SK-N-SH (cell line): ENCODE measurements around the gene TOP3A. TPM values are rescaled to one million over a fixed set of nuclear protein-coding genes. Genes with fewer than 3 reads are reported as not detected.

ENCODE experiments used
- CTCF ChIA-PET: fragments of 300-600, 350-600 bp; formaldehyde crosslinking; extraction: SDS; loops from one replicate; lab custom pipeline; 2021; lab: Yijun Ruan, JAX
- POLR2A ChIA-PET: fragments of 350-600 bp; sonication (Branson Sonifier 250); formaldehyde crosslinking; extraction: SDS; loops from one replicate; lab custom pipeline; 2020; ENCODE audit warnings: antibody characterized with exemption, inconsistent platforms; lab: Yijun Ruan, JAX
- DNase-seq: peaks from one replicate; pipeline ENCODE4 v3.0.0; 2012
- H2AFZ ChIP-seq: fragments of 200-600 bp; sonication (generic); 2 replicates; pipeline ENCODE4 v1.8.1; 2016; ENCODE audit warnings: antibody characterized with exemption, mild to moderate bottlenecking, low read depth
- H3F3A ChIP-seq: fragments of 200-600 bp; sonication (generic); replicated peaks from 2 replicates; pipeline ENCODE3; 2016; ENCODE audit warnings: antibody characterized with exemption, mild to moderate bottlenecking; ENCODE audit not compliant: insufficient read depth
- H3K27ac ChIP-seq, 2 experiments: fragments of 200-500 bp in 1 of 2; fragments of 200-600 bp in 1 of 2; sonication (Bioruptor generic) in 1 of 2; sonication (generic), shearing (Covaris generic) in 1 of 2; 2 replicates each; pipeline versions ENCODE4 v1.5.1 to v1.6.1; 2014 to 2016; ENCODE audit warnings: low read depth in 2 of 2, inconsistent platforms in 1 of 2, low read length in 1 of 2, mild to moderate bottlenecking in 1 of 2, mixed read lengths in 1 of 2
- H3K27me3 ChIP-seq: fragments of 200-600 bp; sonication (generic), shearing (Covaris generic); 2 replicates; pipeline ENCODE4 v1.6.1; 2016; ENCODE audit warnings: mixed run types; ENCODE audit not compliant: insufficient read depth
- H3K36me3 ChIP-seq, 2 experiments: fragments of 200-500 bp in 1 of 2; fragments of 200-600 bp in 1 of 2; sonication (Bioruptor generic) in 1 of 2; sonication (generic) in 1 of 2; replicated peaks in 1 of 2; 2 replicates each; pipeline versions ENCODE3 to v1.5.1; 2014 to 2016; ENCODE audit warnings: low read length in 1 of 2, mild to moderate bottlenecking in 1 of 2; ENCODE audit not compliant: insufficient read depth in 2 of 2, control insufficient read depth in 1 of 2
- H3K4me1 ChIP-seq, 2 experiments: fragments of 200-500 bp in 1 of 2; fragments of 200-600 bp in 1 of 2; sonication (Bioruptor generic) in 1 of 2; sonication (generic), shearing (Covaris generic) in 1 of 2; 2 replicates each; pipeline versions ENCODE4 v1.5.1 to v1.6.1; 2014 to 2016; ENCODE audit warnings: low read depth in 1 of 2, low read length in 1 of 2, mixed run types in 1 of 2; ENCODE audit not compliant: insufficient read depth in 2 of 2, control insufficient read depth in 1 of 2
- H3K4me2 ChIP-seq: fragments of 200-600 bp; sonication (generic), shearing (Covaris generic); 2 replicates; pipeline ENCODE4 v1.6.1; 2017; ENCODE audit warnings: mixed run types
- H3K4me3 ChIP-seq, 2 experiments: fragments of 200-500 bp in 1 of 2; fragments of 200-600 bp in 1 of 2; sonication (Bioruptor generic) in 1 of 2; sonication (generic), shearing (Covaris generic) in 1 of 2; 2 replicates each; pipeline versions ENCODE4 v1.5.1 to v1.8.1; 2014 to 2016; ENCODE audit warnings: low read depth in 2 of 2, inconsistent platforms in 1 of 2, low read length in 1 of 2, mild to moderate bottlenecking in 1 of 2, mixed read lengths in 1 of 2, moderate library complexity in 1 of 2
- H3K79me2 ChIP-seq: fragments of 200-600 bp; sonication (generic); 2 replicates; pipeline ENCODE4 v1.8.1; 2017; ENCODE audit warnings: mild to moderate bottlenecking; ENCODE audit not compliant: insufficient read depth
- H3K9ac ChIP-seq: fragments of 200-600 bp; sonication (generic); 2 replicates; pipeline ENCODE4 v1.6.1; 2017; ENCODE audit warnings: mixed run types
- H3K9me2 ChIP-seq: fragments of 200-600 bp; sonication (generic); 2 replicates; pipeline ENCODE4 v1.6.1; 2017; ENCODE audit warnings: mixed run types
- H3K9me3 ChIP-seq: fragments of 200-600 bp; sonication (generic); 2 replicates; pipeline ENCODE4 v1.6.1; 2017; ENCODE audit warnings: mixed run types, mild to moderate bottlenecking, moderate library complexity
- H4K20me1 ChIP-seq: fragments of 200-600 bp; sonication (generic); 2 replicates; pipeline ENCODE4 v1.6.1; 2017; ENCODE audit warnings: mild to moderate bottlenecking, mixed run types; ENCODE audit not compliant: insufficient read depth
- ELF1 ChIP-seq: IDR thresholded peaks from 2 replicates; pipeline ENCODE4 v1.4.0; 2012
- EP300 ChIP-seq, 2 experiments: IDR thresholded peaks; 2 replicates each; pipeline versions ENCODE4 v1.4.0 to v1.6.1; 2012; ENCODE audit warnings: borderline replicate concordance in 1 of 2, low read depth in 1 of 2, low read length in 1 of 2
- EZH2phosphoT487 ChIP-seq: fragments of 200-600 bp; sonication (generic); IDR thresholded peaks from 2 replicates; pipeline ENCODE4 v1.6.1; 2017; ENCODE audit warnings: low read depth, mixed run types, mild to moderate bottlenecking, antibody characterized with exemption, moderate library complexity, borderline replicate concordance
- FOXJ3 ChIP-seq: sonication (generic); formaldehyde crosslinking; IDR thresholded peaks from 2 replicates; pipeline ENCODE4 v1.5.1; 2020; ENCODE audit warnings: mild to moderate bottlenecking, missing genetic modification reagents
- FOXM1 ChIP-seq: IDR thresholded peaks from 2 replicates; pipeline ENCODE4 v1.4.0; 2012; ENCODE audit warnings: low read depth, mild to moderate bottlenecking
- GABPA ChIP-seq: IDR thresholded peaks from 2 replicates; pipeline ENCODE4 v1.4.0; 2012; ENCODE audit warnings: low read depth, mild to moderate bottlenecking
- MEF2A ChIP-seq: IDR thresholded peaks from 2 replicates; pipeline ENCODE4 v1.4.0; 2012; ENCODE audit warnings: low read depth, borderline replicate concordance
- NRF1 ChIP-seq: IDR thresholded peaks from 2 replicates; pipeline ENCODE4 v1.6.1; 2012; ENCODE audit warnings: low read depth, mild to moderate bottlenecking, low read length
- RAD21 ChIP-seq: IDR thresholded peaks from 2 replicates; pipeline ENCODE4 v1.6.1; 2012; ENCODE audit warnings: mild to moderate bottlenecking, low read length
- RFX5 ChIP-seq: IDR thresholded peaks from 2 replicates; pipeline ENCODE4 v1.6.1; 2012; ENCODE audit warnings: mild to moderate bottlenecking, improper control_type of control experiment, low read length
- RXRA ChIP-seq: IDR thresholded peaks from 2 replicates; pipeline ENCODE4 v1.4.0; 2012; ENCODE audit warnings: low read depth, mild to moderate bottlenecking, borderline replicate concordance
- SMC3 ChIP-seq: IDR thresholded peaks from 2 replicates; pipeline ENCODE4 v1.6.1; 2012; ENCODE audit warnings: low read depth, low read length, improper control_type of control experiment
- TCF12 ChIP-seq: IDR thresholded peaks from 2 replicates; pipeline ENCODE4 v1.4.0; 2012
- USF1 ChIP-seq: IDR thresholded peaks from 2 replicates; pipeline ENCODE4 v1.4.0; 2012; ENCODE audit warnings: low read depth, borderline replicate concordance
- YY1 ChIP-seq: IDR thresholded peaks from 2 replicates; pipeline ENCODE4 v1.4.0; 2012; ENCODE audit warnings: low read depth, mild to moderate bottlenecking
- WGBS: methylation state at CpG from one replicate; pipeline ENCODE4 v1.1.6; 2017; ENCODE audit warnings: low lambda C conversion rate; 5-methylcytosine and 5-hydroxymethylcytosine counted together
- polyA plus RNA-seq, 3 experiments: library from polyadenylated mRNA; depleted of rRNA; stranded (reverse); fragments of >200 nt; gene quantifications; 2 replicates each; pipeline ENCODE4 v1.2.3, GENCODE V29; 2012
- TF ChIP-seq, protein P1 (sequence below): fragments of 200-600 bp; sonication (generic); IDR thresholded peaks from 2 replicates; pipeline ENCODE4 v1.6.1; 2017; ENCODE audit warnings: antibody characterized with exemption, mild to moderate bottlenecking, moderate library complexity
- TF ChIP-seq, protein P2 (sequence below): IDR thresholded peaks from 2 replicates; pipeline ENCODE4; 2012
- TF ChIP-seq, protein P3 (sequence below): fragments of 150-350 bp; IDR thresholded peaks from 2 replicates; pipeline ENCODE4 v1.6.1; 2017; ENCODE audit warnings: antibody characterized with exemption, low read length, low read depth, borderline replicate concordance
- TF ChIP-seq, protein P4 (sequence below): IDR thresholded peaks from 2 replicates; pipeline ENCODE4 v1.4.0; 2012; ENCODE audit warnings: low read depth, borderline replicate concordance

Gene TOP3A
- polyA plus RNA-seq, 1 of the 3 experiments (the other 2 are of a cell fraction): 14.7 TPM

DNA sequence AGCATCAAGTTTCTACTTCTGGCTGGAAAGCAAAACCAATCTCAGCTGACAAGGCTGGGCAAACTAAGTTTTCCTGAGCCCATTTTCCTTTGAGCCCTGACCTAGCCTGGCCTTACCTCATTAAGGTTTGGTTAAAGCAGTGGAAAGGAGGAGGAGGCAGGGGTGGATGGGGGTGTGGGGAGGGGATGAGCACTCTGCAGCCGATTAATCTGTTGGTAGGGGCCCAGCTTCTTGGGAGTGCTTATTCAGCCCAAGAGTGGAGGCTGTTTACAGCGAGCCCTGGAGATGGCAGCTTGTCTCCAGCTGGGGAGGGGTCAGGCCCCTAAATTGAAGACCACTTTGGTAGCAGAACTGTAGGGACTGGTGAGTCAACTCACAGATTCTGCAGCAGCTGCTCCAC lies 12.3 kb upstream of the TOP3A start:
- no peaks in the 10 kb centered on the region for H3K9me2 ChIP-seq
- peaks cover 15% of the 10 kb centered on the region for H3K79me2 ChIP-seq
- no peak overlapping the region for H3K9ac ChIP-seq
- H3K4me1 ChIP-seq: no peaks in the 10 kb centered on the region
- ChIA-PET CTCF (no interaction called here), POLR2A (no interaction called here)
- H3K27ac ChIP-seq: no peak overlapping the region
- no peaks in the 10 kb centered on the region for H3K27me3 ChIP-seq
- peaks cover 12 to 69% of the 10 kb centered on the region in 2 experiments for H3K36me3 ChIP-seq
- 0 out of 2 replicates have a peak, but pooled peaks cover 5% of the 10 kb centered on the region for H4K20me1 ChIP-seq
- no peak overlapping the region for H3K4me3 ChIP-seq
- no peak for TF ChIP-seq TCF12
- no peak for TF ChIP-seq FOXM1
- TF ChIP-seq EP300 (IDR thresholded peaks at IDR 0.05; ENCODE audit: borderline replicate concordance in 1 of 2, low read depth in 1 of 2, low read length in 1 of 2): no peak
- TF ChIP-seq, protein P1, sequence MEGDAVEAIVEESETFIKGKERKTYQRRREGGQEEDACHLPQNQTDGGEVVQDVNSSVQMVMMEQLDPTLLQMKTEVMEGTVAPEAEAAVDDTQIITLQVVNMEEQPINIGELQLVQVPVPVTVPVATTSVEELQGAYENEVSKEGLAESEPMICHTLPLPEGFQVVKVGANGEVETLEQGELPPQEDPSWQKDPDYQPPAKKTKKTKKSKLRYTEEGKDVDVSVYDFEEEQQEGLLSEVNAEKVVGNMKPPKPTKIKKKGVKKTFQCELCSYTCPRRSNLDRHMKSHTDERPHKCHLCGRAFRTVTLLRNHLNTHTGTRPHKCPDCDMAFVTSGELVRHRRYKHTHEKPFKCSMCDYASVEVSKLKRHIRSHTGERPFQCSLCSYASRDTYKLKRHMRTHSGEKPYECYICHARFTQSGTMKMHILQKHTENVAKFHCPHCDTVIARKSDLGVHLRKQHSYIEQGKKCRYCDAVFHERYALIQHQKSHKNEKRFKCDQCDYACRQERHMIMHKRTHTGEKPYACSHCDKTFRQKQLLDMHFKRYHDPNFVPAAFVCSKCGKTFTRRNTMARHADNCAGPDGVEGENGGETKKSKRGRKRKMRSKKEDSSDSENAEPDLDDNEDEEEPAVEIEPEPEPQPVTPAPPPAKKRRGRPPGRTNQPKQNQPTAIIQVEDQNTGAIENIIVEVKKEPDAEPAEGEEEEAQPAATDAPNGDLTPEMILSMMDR: no peak
- TF ChIP-seq RFX5: no peak
- no peak for TF ChIP-seq FOXJ3 (CRISPR knock-in tag)
- TF ChIP-seq RAD21: no peak
- TF ChIP-seq SMC3: no peak
- TF ChIP-seq NRF1: no peak
- TF ChIP-seq, protein P2, sequence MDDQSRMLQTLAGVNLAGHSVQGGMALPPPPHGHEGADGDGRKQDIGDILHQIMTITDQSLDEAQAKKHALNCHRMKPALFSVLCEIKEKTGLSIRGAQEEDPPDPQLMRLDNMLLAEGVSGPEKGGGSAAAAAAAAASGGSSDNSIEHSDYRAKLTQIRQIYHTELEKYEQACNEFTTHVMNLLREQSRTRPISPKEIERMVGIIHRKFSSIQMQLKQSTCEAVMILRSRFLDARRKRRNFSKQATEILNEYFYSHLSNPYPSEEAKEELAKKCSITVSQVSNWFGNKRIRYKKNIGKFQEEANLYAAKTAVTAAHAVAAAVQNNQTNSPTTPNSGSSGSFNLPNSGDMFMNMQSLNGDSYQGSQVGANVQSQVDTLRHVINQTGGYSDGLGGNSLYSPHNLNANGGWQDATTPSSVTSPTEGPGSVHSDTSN: no peak
- TF ChIP-seq GABPA: no peak
- TF ChIP-seq, protein P3, sequence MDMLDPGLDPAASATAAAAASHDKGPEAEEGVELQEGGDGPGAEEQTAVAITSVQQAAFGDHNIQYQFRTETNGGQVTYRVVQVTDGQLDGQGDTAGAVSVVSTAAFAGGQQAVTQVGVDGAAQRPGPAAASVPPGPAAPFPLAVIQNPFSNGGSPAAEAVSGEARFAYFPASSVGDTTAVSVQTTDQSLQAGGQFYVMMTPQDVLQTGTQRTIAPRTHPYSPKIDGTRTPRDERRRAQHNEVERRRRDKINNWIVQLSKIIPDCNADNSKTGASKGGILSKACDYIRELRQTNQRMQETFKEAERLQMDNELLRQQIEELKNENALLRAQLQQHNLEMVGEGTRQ: no peak
- TF ChIP-seq EZH2phosphoT487: no peak
- TF ChIP-seq MEF2A: no peak
- no peak for TF ChIP-seq USF1
- TF ChIP-seq RXRA: no peak
- TF ChIP-seq, protein P4, sequence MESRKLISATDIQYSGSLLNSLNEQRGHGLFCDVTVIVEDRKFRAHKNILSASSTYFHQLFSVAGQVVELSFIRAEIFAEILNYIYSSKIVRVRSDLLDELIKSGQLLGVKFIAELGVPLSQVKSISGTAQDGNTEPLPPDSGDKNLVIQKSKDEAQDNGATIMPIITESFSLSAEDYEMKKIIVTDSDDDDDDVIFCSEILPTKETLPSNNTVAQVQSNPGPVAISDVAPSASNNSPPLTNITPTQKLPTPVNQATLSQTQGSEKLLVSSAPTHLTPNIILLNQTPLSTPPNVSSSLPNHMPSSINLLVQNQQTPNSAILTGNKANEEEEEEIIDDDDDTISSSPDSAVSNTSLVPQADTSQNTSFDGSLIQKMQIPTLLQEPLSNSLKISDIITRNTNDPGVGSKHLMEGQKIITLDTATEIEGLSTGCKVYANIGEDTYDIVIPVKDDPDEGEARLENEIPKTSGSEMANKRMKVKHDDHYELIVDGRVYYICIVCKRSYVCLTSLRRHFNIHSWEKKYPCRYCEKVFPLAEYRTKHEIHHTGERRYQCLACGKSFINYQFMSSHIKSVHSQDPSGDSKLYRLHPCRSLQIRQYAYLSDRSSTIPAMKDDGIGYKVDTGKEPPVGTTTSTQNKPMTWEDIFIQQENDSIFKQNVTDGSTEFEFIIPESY: no peak
- TF ChIP-seq ELF1: no peak
- TF ChIP-seq YY1: no peak
- no peaks in the 10 kb centered on the region for H3K9me3 ChIP-seq
- no peaks in the 10 kb centered on the region for H3F3A ChIP-seq
- H2AFZ ChIP-seq: no peak overlapping the region
- H3K4me2 ChIP-seq: no peak overlapping the region
- DNase-seq: no peak
- WGBS: 80% methylated on average over 2 of the region's 2 CpGs
